G401 (cell line): ENCODE data around the gene PCDH19. TPM values are rescaled to one million over a fixed set of nuclear protein-coding genes. Genes with fewer than 3 reads are reported as not detected.
"Not testable (repeated sequence)": the region's sequence is repeated elsewhere in the genome, so short reads cannot be mapped to it uniquely, and the experiment has no call there.

Source experiments
- DNase-seq: peaks from one replicate; pipeline ENCODE4 v3.0.0-alpha.2; 2015; ENCODE audit warnings: low spot score
- in situ Hi-C: cut with HindIII; loops from 2 replicates; pipeline ENCODE4 v1.10.0; 2016; ENCODE audit warnings: low sequenced_read_pairs, mixed read lengths
- total RNA-seq: library from RNA; depleted of rRNA; stranded (reverse); fragments of >200 nt; shearing (Covaris generic); gene quantifications from 2 replicates; pipeline ENCODE4 v1.2.3, GENCODE V29; 2014; rRNA removed

The PCDH19 gene, protein sequence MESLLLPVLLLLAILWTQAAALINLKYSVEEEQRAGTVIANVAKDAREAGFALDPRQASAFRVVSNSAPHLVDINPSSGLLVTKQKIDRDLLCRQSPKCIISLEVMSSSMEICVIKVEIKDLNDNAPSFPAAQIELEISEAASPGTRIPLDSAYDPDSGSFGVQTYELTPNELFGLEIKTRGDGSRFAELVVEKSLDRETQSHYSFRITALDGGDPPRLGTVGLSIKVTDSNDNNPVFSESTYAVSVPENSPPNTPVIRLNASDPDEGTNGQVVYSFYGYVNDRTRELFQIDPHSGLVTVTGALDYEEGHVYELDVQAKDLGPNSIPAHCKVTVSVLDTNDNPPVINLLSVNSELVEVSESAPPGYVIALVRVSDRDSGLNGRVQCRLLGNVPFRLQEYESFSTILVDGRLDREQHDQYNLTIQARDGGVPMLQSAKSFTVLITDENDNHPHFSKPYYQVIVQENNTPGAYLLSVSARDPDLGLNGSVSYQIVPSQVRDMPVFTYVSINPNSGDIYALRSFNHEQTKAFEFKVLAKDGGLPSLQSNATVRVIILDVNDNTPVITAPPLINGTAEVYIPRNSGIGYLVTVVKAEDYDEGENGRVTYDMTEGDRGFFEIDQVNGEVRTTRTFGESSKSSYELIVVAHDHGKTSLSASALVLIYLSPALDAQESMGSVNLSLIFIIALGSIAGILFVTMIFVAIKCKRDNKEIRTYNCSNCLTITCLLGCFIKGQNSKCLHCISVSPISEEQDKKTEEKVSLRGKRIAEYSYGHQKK (N-terminal part only)
- 0.06 and 0.37 TPM in 2 replicates for total RNA-seq

DNA sequence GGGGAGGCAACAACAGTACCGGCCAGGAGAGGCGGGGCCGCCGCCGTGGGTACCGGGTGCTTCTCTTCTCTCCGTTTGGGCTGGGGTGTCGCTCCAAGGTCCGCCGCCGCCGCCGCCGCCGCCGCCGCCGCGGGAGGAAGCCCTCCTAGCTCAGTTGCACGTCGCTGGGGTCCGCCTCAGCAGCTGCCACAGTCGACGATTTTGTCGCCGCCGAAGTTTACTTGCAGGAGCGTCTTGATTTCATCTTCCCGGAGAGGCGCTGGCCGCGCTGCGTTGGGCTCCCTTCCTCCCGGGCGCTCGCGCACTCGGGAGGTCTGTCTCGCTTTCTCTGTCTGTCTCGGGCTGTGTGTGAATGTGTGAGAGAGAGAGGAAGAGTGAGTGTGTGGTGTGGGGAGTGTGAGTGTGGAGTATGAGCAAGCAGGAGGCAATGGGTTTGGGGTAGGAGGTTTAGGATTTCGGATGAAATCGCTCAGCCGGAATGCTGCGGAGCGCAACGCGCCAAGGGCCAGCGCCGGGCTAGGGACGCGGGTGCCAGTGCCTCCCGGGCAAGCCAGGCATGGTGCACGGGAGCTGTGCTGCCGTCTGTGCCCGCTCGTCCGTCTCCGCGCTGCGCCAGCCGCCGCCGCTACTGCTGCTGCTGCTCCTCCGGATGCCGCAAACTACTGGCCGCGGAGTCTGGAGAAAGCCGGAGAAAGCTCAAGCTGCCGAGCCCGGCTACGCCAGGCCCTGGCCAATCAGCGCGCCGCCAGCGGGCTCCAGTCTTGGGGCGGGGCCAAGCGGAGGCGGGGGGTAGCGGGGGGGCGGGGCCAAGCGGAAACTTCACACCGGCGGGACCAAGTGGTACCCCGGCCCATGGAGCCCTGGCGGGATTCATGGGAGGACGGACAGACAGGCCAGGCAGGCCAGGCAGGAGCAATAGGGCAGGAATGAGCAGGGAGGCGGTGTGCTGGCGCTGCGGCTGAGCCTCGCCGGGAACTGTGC is at the start of gene PCDH19:
Gene PCDH19, minus strand, starts transcription at position 664 of the 981 bp plus-strand sequence. CDS start 1,676 bp downstream, outside the sequence.
- DNase-seq, result no peak

DNA sequence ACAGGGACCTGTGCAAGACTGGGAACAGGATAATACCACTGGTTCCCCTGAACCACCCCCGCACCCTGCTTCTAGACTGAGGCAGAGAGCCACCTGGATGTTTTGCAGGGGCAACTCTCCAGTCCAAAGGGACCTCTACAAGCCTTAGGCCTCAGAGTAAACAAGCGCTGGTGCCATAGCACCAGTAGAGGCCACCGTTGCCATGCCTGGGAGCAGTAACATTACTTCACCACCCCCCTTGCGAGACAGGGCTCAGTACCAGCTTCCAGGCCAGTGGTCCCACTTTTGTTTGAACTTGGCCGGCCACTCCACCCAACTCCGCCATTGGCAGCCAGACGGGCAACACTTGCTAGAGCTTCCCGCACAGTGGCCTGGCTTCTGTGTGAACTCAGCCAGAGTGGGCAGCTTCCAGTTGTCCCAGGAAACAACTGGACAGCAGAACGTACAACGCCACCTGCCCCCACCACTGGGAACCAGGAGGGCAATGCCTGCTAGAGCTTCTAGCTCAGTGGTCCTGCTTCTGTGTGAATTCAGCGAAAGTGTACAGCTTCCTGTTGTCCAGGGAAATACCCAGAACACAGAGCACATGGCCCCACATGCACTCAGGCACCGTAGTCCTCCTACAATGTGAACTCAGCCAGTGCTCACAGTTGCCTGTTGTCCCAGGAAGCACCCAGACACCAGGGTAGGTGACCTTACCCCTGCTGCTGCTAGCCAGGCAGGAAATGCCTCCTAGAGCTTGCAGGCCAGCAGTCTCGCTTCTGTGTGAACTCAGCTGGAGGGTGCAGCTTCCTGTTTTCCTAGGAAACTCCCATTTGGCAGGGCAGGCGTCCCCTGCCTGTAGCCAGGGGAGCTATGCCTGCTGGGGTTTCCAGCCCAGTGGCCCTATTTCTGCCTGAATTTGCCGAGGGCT is 39.9 kb upstream of the PCDH19 start:
- no peak for DNase-seq
- in situ Hi-C loops, result no loop called here

More for the DNA sequence above, at the start of gene PCDH19:
- in situ Hi-C loops, result no loop called here

DNA sequence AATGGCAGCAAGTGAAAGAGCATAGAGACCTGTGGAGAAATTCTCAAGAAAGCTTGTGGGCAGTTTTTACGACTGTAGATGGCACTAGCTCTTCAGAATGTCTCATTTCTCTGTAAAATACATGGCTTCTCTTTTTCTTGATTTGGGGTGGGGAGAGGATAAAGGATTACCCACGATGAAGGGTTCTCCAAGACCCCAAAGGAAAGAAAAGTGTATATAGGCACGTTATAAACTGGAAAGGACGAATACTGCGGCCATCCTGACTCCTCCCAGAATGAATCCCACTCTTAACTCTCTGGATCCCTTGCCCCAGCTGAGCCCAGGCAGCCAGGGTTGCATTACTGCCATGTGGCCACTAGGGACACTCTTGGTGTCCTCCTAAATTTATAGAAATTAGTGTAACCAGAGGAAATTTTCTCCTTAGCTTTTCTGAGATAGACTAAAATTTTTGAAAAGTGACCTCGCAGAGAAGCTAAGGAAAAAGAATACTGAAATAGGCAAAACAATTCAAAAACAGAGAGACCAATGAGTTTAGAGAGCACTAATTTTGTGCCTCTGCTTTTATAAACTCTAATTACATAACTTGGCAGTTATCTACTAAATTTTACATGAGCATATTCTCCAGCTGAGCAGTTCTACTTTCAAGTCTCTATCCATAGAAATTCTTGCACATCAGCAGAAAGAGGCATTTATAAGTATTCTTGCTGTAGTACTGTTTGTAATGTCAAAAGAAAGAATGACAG is 37.8 kb upstream of the PCDH19 start:
- peak; percentile 3 for DNase-seq
- in situ Hi-C loops, result no loop called here

DNA sequence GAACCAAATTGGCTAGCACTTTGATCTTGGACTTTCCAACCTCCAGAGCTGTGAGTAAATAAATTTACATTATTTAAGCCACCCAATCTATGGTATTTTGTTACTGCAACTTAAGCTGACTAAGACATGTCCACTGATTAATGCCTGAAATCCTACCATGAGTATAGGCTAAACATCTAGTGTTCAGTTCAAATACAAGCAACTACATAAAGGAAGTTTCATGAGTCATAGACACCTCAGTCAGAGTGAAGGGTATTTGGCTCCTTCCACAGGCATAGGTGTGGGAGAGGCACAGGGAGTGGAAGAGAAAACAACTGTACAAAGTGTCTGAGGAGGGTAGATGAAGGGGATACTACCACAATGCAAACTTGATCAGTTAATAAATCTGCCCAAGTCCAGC is 35.5 kb upstream of the PCDH19 start:
- no peak for DNase-seq
- in situ Hi-C loops, result no loop called here

DNA sequence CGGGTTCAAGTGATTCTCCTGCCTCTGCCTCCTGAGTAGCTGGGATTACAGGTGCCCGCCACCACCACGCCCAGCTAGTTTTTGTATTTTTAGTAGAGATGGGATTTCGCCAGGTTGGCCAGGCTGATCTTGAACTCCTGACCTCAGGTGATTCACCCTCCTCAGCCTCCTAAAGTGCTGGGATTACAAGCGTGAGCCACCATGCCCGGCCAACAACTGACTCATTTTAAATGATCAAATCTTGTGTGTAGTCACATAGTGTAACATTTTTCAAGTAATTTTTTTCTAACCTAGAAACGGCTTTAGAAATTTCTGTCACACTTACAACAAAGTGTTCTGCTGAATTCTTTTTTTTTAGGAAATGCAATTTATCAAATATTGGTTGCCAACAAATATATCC is 31.2 kb upstream of the PCDH19 start:
- DNase-seq, in situ Hi-C loops: not testable (repeated sequence)

DNA sequence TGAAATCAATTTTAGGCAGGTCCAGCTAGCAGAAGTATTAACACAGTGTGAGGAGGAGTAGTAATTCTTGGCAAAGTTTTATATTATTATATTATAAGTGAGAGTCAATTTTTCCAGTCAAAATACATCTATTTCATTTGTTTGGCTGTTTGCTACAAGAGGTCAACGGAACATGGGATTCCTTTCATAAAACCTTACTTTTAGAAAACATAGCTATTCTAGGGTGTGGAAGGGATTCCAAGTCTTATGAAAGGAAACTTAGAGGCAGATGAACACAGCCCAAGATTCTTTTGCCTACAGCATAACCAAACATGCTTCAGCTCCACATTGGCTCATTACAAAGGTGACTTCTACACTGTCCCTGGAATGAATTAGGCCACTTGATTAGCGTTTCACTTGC is 29.9 kb upstream of the PCDH19 start:
- in situ Hi-C loops, result no loop called here
- DNase-seq, result no peak

DNA sequence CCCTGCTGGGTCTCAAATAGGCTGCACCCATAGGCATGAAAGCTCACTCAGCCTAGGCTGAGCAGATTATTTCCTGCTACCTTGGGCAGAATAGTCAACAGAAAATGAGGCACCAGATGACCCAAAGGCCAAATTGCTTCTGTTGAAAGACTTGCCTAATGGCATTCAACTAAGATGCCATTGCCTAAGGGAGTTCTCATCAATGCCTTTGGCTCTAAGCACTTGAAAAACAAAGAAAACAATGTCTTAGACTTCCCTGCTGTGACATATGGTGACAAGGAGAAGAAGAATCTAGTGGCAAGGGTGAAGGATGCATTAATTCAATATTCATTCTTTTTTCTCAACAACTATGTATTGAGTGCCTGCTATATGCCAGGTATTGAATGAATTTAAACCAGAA is 25.7 kb upstream of the PCDH19 start:
- in situ Hi-C loops, result no loop called here
- DNase-seq, result no peak

DNA sequence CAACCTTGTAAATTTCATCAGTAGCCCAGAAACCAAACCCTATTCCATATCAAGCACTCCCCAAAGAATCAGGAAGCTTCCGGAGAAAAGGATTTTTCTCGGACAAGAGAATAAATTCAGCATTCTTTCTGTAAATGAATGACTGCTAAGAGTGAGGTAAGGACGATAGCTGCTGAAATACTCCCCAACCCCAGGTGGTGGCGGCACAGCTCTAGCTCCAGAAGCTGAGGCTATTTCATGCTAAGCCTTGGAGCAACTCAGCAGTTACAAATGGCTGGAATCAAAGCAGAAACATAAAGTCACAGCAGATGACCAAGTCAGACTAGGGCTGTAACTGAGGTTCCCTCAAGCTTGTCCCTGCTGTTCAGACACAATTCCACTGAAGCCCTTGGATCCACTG is 13.9 kb upstream of the PCDH19 start:
- DNase-seq, result no peak
- in situ Hi-C loops, result no loop called here

DNA sequence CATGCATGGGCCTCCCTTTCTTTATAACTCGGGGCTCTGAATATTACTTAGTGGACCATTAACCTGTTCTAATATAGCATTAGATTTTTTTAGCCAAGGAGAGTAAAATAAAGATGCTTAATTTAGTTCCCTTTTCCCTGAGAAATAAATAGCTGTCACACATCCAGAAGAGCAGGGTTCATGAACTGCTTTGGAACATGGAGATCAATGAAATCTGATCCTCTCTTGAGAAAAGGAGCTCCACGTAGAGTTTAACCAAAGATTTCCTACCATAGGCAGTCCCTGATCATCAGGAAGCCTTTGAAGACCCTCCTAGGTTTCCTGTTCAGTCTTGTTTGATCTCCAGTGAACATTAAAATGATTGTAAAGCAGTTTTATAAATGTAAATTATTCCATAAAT is 8.5 kb upstream of the PCDH19 start:
- in situ Hi-C loops, result no loop called here
- DNase-seq, result no peak

DNA sequence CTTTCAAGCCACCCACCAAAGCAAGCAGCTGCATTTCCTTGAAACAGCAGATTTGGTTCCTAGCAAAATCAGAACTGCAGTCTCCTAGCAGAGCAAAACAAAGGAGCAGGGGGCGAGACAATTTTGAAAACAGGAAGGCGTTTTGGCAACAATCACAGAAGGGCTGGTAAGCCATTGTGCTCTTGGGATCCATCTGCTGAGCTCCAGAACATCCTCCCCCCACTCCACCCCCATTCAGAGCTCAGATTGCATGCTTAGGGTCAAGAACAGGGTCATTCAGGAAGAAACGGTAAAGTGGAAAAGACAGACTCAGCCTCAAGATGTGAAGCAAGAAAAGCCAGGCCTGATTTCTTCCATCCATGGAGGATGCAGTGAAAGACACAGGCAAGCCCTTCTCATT is 7.6 kb upstream of the PCDH19 start:
- in situ Hi-C loops, result no loop called here
- no peak for DNase-seq

DNA sequence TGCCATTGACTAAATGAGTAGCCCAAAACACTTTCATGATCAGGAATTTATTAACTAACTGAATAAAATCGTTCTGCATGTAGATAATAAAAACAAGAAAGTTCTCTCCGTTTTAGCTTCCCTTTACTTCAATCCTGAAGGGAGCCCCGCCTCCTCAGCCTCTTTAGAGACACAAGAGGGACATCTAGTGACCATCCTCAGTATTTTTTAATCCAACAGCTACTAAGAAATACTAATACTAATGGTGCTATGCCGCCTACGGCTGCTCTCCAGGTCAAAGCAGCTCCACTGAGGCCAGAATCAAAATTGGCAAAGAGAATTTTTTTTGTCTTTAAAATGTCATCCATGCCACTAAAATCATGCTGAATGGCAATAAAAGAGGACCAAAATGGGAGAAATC is 3.2 kb upstream of the PCDH19 start:
- in situ Hi-C loops, result no loop called here
- peak; percentile 19 for DNase-seq

DNA sequence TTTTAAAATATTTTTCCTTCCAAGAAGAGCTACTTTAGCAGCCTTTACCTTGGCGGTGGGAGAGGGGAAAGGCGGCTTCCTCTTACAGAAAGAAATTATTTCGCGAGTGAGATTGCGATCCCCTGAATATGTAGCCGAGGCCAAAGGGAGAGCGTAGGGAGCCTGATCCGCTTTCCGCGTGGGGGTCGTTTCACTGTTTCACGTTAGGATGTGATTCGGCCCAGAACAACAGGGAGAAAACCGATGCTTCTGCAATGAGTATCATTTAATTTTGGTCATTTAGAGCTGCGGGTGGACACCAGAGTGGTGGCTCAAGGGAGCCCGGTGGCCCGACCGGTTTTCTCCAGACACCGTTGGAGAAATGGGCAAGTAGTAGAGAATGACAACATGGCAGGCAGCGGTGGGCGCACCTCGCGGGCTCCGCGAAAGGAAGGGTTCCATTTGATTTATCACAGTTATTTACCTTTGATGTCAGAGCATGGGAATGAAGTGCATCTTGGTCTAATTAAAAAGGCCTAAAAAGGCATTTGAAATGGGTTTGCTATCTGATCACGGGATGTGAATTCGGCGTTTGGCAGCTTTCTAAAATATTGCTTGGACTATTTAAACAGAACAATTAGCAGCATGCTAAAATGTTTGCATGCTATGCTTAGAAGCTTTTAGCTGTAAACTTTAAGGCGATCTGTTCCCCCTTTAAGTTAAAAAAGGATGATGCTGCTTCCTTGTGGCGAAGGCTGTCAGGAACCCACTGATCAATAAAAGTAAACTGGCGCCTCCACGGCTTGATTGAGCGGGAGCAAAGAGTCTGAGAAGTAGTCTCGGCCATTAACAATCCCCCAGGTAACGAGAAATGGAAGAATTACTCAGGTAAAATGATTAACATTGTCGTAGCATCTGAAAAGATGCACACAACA is 2.0 kb upstream of the PCDH19 start:
- in situ Hi-C loops, result no loop called here
- DNase-seq, result no peak

DNA sequence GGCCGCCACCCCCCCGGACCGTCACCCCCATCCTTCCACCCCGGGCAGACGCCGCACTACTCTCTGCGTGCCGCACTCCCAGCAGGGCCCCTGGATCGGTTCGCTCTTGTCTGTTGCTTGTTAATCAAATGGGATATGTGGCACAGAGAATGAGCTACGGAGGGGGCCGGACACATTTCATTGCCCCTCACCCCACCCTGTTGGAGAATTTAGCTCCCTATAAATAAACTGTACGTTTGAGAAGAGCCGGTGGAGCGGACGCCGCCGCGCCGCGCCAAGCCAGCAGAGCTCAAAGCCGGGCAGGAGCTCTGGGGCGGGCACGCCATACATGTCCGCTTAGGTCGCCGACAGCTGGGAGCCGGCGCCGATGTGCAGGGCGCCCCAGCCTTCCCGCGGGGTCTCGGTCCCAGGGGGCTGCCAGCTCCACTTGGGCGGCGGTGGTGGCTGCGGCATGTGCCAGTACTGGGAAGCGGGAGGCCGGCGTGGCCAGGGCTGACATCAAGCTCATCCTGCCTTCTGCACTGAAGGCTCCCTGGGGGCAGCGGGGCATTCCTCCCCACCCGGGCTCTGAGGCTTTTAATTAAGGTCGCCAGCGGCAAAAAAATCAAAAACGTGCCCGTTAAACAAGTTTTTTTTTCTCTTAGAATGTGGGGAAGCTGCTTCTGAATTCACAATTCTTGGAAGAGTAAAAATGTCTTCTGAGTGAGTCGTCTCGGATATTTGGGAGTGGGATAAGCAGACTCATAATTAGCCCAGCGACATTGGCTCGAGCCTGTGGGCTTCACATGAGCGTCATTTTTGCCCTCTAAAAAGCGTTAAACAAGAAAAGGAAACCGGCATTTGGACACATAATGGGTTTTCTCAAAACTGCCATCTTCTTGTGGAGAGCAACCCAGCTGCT is 1.1 kb upstream of the PCDH19 start:
- in situ Hi-C loops, result no loop called here
- DNase-seq, result no peak

DNA sequence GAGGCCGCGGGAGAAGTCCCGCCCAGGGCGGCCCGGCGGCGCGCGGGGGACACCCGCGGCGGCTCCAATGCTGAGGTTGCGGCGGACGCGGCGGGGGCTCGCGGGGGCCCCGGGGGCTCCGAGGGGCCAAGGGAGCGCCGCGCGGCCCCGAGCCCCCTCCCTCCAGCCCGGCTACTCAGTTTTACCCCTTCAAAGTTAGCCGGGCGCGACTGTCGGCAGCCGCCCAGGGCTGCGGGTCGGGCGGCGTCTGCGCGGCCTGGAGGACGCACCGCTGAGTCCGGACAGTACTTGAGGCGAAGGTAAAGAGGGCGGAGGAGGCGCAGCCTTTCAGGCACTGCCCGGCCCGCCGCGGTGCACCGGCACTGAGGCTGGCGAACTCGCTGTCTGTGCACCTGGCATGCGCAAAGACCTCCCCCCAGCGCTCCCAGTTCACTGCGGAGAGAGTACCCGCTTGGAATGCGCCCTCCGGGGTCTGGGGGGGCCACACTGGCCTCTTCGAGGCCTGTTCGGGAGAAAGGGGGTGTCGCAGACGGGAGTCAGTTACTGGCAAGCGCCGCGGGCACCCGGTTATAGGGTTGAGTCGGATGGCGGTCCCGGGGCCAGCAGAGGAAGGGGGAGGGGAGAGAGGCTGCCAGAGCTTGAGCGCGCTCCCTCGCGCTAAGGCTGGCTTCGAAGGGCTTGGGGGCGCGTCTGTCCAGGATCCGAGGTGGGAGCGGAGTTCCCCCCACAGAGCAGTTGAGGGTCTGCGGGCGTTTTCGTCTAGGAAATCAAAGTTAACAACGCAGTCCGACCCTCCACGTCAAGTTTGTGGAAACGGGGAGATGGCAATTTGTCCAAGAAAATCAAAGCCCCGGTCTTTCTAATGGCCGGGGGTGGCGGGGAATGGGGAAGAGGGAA is 1.1 kb downstream of the PCDH19 start:
- no peak for DNase-seq
- in situ Hi-C loops, result no loop called here
